Keratinocyte (primary cell): Measurements from ENCODE around the gene CARD6.

Experiments
- EZH2 ChIP-seq: IDR thresholded peaks from one replicate; pipeline ENCODE4 v1.6.1; 2012; ENCODE audit warnings: inconsistent platforms, mild to moderate bottlenecking, low read length, moderate library complexity
- TF ChIP-seq, protein P1 (sequence below), 3 experiments: IDR thresholded peaks in 1 of 3; conservative IDR thresholded peaks in 1 of 3; optimal IDR thresholded peaks in 1 of 3; 2 replicates in 2 of 3; 3 replicates in 1 of 3; pipeline versions ENCODE3 to v1.5.1; 2011; ENCODE audit warnings: low read length in 3 of 3, mild to moderate bottlenecking in 3 of 3, moderate library complexity in 2 of 3, control low read depth in 1 of 3, inconsistent platforms in 1 of 3; ENCODE audit not compliant: insufficient read depth in 2 of 3; ENCODE audit errors: extremely low read depth in 1 of 3

DNA sequence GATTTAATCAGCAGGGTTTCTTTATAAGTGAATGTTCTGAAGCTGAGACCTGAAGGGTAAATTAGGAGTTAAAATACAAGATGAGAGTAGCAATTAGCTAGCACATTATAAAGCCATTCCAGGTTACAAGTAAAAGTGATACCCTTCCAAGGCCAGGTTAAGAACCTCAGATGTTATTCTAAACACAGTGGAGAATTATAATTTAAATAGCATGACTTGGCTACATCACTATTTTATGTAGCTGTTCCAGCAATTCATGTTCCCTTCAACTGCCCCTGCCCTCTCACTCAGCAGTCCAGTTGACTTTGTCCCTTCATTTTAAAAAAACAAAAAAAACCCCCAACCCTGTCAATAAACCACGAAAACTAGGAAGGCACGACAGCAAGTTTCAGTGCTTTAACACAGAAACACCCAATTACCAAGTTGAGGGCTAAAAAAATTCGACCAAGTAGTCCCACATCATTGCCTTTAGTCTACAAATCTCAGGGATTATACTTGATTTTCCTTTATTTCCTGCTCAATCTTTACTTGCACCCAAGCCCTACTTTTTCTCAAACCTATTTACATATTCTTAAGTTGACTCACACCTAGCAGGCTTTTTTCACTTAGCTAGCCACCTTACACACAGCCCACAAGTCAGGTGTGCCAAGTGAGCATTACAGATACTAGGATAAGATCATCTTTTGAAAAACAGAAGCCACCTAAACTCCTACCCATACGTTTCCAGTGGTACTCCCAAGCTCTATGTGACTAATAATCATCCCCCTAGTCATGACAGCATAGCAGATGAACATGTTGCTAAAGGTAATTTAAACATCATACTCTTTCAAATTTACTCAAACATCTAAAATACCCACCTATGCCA lies 9.6 kb upstream of the CARD6 start:
- TF ChIP-seq, protein P1, sequence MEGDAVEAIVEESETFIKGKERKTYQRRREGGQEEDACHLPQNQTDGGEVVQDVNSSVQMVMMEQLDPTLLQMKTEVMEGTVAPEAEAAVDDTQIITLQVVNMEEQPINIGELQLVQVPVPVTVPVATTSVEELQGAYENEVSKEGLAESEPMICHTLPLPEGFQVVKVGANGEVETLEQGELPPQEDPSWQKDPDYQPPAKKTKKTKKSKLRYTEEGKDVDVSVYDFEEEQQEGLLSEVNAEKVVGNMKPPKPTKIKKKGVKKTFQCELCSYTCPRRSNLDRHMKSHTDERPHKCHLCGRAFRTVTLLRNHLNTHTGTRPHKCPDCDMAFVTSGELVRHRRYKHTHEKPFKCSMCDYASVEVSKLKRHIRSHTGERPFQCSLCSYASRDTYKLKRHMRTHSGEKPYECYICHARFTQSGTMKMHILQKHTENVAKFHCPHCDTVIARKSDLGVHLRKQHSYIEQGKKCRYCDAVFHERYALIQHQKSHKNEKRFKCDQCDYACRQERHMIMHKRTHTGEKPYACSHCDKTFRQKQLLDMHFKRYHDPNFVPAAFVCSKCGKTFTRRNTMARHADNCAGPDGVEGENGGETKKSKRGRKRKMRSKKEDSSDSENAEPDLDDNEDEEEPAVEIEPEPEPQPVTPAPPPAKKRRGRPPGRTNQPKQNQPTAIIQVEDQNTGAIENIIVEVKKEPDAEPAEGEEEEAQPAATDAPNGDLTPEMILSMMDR (optimal IDR thresholded peaks at IDR 0.05 in 1 of 3, IDR thresholded peaks at IDR 0.05 in 1 of 3, conservative IDR thresholded peaks at IDR 0.05 in 1 of 3; ENCODE audit: extremely low read depth in 1 of 3, insufficient read depth in 2 of 3, low read length in 3 of 3) = no peak
- no peak for TF ChIP-seq EZH2
